Glutamatergic neuron (in vitro differentiated cells): Measurements from ENCODE around the gene TAS2R7. TPM values are rescaled to one million over a fixed set of nuclear protein-coding genes. Genes with fewer than 3 reads are reported as not detected.
"Not testable (repeated sequence)": the region's sequence is repeated elsewhere in the genome, so short reads cannot be mapped to it uniquely, and the experiment has no call there.

Experiments
- DNase-seq: peaks from one replicate; pipeline ENCODE4 v3.0.0; 2022
- H3K27ac Mint-ChIP-seq: one replicate; pipeline ENCODE4 v1.8.0; 2020; ENCODE audit warnings: mild to moderate bottlenecking, mixed read lengths, inconsistent platforms; ENCODE audit not compliant: unreplicated experiment
- H3K27me3 Mint-ChIP-seq: one replicate; pipeline ENCODE4 v1.8.0; 2020; ENCODE audit warnings: mild to moderate bottlenecking, moderate library complexity, mixed read lengths, inconsistent platforms; ENCODE audit not compliant: unreplicated experiment
- H3K36me3 Mint-ChIP-seq: one replicate; pipeline ENCODE4 v1.8.0; 2020; ENCODE audit warnings: mild to moderate bottlenecking, mixed read lengths, inconsistent platforms; ENCODE audit not compliant: unreplicated experiment
- H3K4me1 Mint-ChIP-seq: one replicate; pipeline ENCODE4 v1.8.0; 2020; ENCODE audit warnings: mild to moderate bottlenecking, low read depth, mixed read lengths, inconsistent platforms; ENCODE audit not compliant: unreplicated experiment
- H3K4me3 Mint-ChIP-seq: one replicate; pipeline ENCODE4 v1.8.0; 2020; ENCODE audit warnings: mild to moderate bottlenecking, mixed read lengths, inconsistent platforms; ENCODE audit not compliant: unreplicated experiment
- H3K9me3 Mint-ChIP-seq: one replicate; pipeline ENCODE4 v1.8.0; 2020; ENCODE audit warnings: mild to moderate bottlenecking, moderate library complexity, mixed read lengths, inconsistent platforms; ENCODE audit not compliant: unreplicated experiment
- CTCF ChIP-seq: fragments of 200-600 bp; sonication (generic); IDR thresholded peaks from one replicate; pipeline ENCODE4 v1.5.0; 2021; ENCODE audit not compliant: partially characterized antibody, unreplicated experiment
- total RNA-seq: library from RNA; stranded (reverse); fragmentation: NEBNext Ultra II Directional; extraction: Animal tissue kit (Norgen Biotek cat#: 25700); gene quantifications from one replicate; pipeline ENCODE4 v1.2.1, GENCODE V29; 2021; ENCODE audit not compliant: unreplicated experiment

The TAS2R7 gene
- total RNA-seq, 1 donor from 2014 or later = 0.39 TPM

DNA sequence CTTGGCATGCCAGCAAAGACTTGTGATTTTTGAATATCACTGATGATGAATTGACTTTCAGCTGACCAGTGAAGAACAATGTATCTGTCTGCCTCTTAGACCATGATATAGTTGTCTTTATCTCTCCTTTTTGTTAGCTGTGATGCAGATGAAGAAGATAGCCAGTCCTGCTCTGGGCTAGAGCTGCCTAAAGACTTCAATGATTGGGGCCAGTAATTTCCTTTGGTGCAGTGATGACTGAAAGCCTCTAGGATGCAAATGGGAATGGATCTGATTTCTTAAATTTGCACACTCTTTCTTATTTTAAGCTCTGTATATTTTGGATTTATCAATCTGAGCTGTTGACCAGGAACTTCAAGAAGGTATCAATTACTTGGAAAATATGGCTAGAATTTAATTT, 7.6 kb upstream of the TAS2R7 start, which contains the start of gene TAS2R9:
TSS of gene TAS2R9 (minus strand) at position 101 of the 400 bp plus-strand sequence. CDS start at position 8, 93 bp downstream.
- Mint-ChIP-seq H3K4me1 (no peaks in the 10 kb centered on the region), H3K27me3 (no peaks in the 10 kb centered on the region), H3K36me3 (no peaks in the 10 kb centered on the region), H3K4me3 (no peak within 1 kb of the TSS), H3K9me3 (no peaks in the 10 kb centered on the region), H3K27ac (no peak within 1 kb of the TSS)
- DNase-seq = no peak
- no peak for TF ChIP-seq CTCF

DNA sequence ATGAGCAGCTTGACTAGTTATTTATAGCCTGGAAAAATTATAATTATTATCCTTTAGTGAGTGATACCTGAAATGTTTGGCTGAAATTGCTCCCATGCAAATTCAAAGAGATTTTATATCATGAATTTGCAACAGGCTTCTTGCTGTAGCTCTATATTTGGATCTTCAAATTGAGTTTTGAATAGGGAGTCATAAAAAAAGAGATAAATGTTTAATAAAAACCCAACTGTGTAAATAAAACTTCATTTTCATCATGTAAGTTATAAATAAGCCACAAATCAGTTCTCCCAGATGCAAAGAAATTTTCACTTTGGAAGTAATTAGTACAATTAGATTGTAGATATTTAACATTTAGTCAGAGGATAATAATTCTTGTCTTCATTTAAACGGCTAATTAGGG, 4.8 kb upstream of the TAS2R7 start, which contains the start of gene TAS2R8:
TSS of gene TAS2R8 (minus strand) at position 101 of the 400 bp plus-strand sequence. CDS start 306 bp downstream, outside the sequence.
- Mint-ChIP-seq H3K4me3 (no peak within 1 kb of the TSS), H3K36me3 (no peaks in the 10 kb centered on the region), H3K9me3 (no peaks in the 10 kb centered on the region), H3K27ac (no peak within 1 kb of the TSS), H3K4me1 (no peaks in the 10 kb centered on the region), H3K27me3 (no peaks in the 10 kb centered on the region)
- no peak for TF ChIP-seq CTCF
- DNase-seq = no peak

- Mint-ChIP-seq H3K27ac (no peak overlapping the region), H3K4me3 (no peak overlapping the region), H3K9me3 (peaks cover 1% of the 10 kb centered on the region), H3K27me3 (no peaks in the 10 kb centered on the region), H3K36me3 (no peaks in the 10 kb centered on the region), H3K4me1 (no peaks in the 10 kb centered on the region)
- TF ChIP-seq CTCF = no peak
- DNase-seq = no peak
These were observed 686 bp downstream of the TAS2R7 start for GRCh38 chr12:10801741-10802140.

DNA sequence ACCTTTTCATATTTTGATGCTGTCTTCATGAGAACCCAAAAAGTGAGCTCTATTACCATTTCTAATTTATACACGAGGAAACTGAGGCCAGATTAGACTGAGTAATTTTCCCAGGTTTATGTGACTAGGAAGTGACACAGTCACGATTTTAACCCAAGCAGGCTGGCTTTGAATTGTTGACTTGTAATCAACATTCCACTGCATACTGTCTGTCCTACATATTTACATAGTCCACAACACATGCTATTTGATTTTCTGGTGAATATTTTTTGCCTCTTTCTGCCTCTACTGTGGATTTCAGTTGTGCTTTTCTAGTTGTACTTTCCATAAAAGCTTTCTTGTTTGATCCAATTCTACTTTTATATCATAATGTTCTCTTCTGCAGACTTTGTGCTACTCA, 8.2 kb downstream of the TAS2R7 start:
- no peaks in the 10 kb centered on the region for H3K36me3 Mint-ChIP-seq
- DNase-seq = no peak
- no peak overlapping the region for H3K27ac Mint-ChIP-seq
- TF ChIP-seq CTCF = no peak
- H3K9me3 Mint-ChIP-seq = peaks cover 1% of the 10 kb centered on the region
- H3K4me3 Mint-ChIP-seq = no peak overlapping the region
- H3K4me1 Mint-ChIP-seq = no peaks in the 10 kb centered on the region
- H3K27me3 Mint-ChIP-seq = no peaks in the 10 kb centered on the region

- not testable (repeated sequence) for H3K9me3 Mint-ChIP-seq, H3K4me1 Mint-ChIP-seq, DNase-seq, H3K4me3 Mint-ChIP-seq, H3K36me3 Mint-ChIP-seq, H3K27me3 Mint-ChIP-seq, H3K27ac Mint-ChIP-seq
These were observed 10.7 kb downstream of the TAS2R7 start for GRCh38 chr12:10791769-10792168.
